ENCODE data around the gene GBP4. TPM values are rescaled to one million over a fixed set of nuclear protein-coding genes. Genes with fewer than 3 reads are reported as not detected.

The GBP4 gene
- total and polyA plus RNA-seq, 2 experiments from 2014 or later: 1.0 to 5.5 TPM

DNA sequence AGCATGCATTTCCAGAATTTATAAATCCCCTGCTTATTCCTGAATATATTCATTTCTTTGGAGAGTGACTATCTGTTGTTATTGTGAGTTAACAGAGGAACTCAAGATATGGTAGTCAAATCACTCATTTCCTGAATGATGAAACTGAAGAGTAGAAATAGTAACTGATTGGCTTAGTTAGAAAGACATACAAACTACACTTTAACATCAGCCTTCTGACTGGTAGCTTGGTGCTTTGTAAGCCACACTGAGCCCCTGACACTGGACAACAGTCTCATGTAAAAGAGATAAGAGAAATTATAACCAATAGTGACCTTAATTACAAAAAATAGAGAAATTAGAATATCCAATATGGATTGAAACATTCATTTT lies 27.7 kb downstream of the GBP4 start:
- H3K4me3 ChIP-seq: no peak overlapping the region
- no peaks in the 10 kb centered on the region for H3K36me3 ChIP-seq
- TF ChIP-seq, protein P1, sequence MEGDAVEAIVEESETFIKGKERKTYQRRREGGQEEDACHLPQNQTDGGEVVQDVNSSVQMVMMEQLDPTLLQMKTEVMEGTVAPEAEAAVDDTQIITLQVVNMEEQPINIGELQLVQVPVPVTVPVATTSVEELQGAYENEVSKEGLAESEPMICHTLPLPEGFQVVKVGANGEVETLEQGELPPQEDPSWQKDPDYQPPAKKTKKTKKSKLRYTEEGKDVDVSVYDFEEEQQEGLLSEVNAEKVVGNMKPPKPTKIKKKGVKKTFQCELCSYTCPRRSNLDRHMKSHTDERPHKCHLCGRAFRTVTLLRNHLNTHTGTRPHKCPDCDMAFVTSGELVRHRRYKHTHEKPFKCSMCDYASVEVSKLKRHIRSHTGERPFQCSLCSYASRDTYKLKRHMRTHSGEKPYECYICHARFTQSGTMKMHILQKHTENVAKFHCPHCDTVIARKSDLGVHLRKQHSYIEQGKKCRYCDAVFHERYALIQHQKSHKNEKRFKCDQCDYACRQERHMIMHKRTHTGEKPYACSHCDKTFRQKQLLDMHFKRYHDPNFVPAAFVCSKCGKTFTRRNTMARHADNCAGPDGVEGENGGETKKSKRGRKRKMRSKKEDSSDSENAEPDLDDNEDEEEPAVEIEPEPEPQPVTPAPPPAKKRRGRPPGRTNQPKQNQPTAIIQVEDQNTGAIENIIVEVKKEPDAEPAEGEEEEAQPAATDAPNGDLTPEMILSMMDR (IDR thresholded peaks at IDR 0.05; ENCODE audit: low read depth, low read length): no peak
- no peaks in the 10 kb centered on the region for H3K9me3 ChIP-seq (ENCODE audit: low read depth)
- peak in 1 of 2 donors; percentile 25 for DNase-seq (ENCODE audit: low read depth in 1 of 2, low spot score in 1 of 2)
- no peak overlapping the region for H3K27ac ChIP-seq
- no peaks in the 10 kb centered on the region for H3K27me3 ChIP-seq
- H3K4me1 ChIP-seq (ENCODE audit: low read depth): no peaks in the 10 kb centered on the region

DNA sequence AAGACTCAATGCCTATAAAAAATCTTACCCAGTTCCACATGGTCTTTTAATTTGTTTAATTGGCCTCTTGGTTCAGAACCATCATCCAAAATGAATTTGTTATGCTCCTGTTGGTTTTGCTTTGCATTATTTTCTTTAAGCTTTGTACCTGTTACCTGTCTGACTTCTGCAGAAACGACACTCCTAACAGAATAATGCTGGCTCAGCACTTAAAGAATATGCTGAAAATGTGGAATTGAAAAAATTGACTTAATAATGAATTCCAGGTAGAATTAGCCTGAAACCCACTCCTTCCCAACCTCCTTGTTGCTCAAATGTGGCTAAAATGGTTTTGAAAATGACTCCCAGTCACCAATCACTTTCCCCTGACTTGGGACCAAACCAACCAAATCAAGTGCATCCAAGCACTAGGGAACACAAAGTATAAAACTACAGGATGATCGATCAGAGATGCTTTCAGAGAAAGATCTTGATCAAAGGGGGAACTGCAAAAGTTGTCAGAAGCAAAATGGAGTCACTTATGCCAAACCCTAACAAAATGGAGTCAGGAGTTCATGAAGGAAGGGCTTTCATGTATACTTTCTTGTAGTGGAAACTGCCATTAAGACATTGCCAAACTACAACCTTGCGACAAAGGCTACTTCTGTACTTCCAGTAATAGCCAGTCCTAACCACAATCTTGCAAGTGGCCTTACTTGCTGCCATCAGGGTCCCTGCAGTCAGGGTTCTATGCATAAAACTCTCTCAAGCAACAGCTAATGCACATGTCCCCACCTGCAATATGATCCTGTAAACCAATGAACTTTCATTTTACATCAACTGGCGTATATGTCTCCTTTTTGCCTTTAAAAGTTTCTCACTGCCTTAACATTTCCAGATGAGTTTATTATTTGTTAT lies 28.3 kb downstream of the GBP4 start:
- H3K27me3 ChIP-seq: no peaks in the 10 kb centered on the region
- no peak for DNase-seq (ENCODE audit: low read depth in 1 of 2, low spot score in 1 of 2)
- no peaks in the 10 kb centered on the region for H3K36me3 ChIP-seq
- H3K4me1 ChIP-seq (ENCODE audit: low read depth): no peaks in the 10 kb centered on the region
- no peaks in the 10 kb centered on the region for H3K9me3 ChIP-seq (ENCODE audit: low read depth)
- no peak overlapping the region for H3K4me3 ChIP-seq
- H3K27ac ChIP-seq: no peak overlapping the region
- TF ChIP-seq, protein P1 (IDR thresholded peaks at IDR 0.05; ENCODE audit: low read depth, low read length): no peak

DNA sequence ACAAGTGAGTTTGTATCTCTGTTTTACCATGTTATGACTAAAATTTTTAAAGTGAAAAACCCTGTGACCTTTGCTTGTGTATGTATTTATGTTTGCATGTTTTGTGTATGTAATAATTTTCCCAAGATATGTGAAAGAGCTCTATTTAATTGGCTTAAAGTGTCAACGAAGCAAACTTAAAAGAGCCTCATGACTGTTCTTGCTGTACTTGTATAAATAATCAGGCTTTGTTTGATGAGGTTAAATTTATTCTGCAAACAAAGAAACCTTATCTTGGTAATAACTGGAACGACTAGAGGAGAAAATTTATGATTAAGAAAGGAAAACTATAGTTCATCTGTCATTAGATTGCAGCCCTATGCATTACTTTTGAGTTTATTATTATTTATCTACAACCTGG lies 29.6 kb downstream of the GBP4 start:
- no peak overlapping the region for H3K27ac ChIP-seq
- no peaks in the 10 kb centered on the region for H3K4me1 ChIP-seq (ENCODE audit: low read depth)
- no peak overlapping the region for H3K4me3 ChIP-seq

DNA sequence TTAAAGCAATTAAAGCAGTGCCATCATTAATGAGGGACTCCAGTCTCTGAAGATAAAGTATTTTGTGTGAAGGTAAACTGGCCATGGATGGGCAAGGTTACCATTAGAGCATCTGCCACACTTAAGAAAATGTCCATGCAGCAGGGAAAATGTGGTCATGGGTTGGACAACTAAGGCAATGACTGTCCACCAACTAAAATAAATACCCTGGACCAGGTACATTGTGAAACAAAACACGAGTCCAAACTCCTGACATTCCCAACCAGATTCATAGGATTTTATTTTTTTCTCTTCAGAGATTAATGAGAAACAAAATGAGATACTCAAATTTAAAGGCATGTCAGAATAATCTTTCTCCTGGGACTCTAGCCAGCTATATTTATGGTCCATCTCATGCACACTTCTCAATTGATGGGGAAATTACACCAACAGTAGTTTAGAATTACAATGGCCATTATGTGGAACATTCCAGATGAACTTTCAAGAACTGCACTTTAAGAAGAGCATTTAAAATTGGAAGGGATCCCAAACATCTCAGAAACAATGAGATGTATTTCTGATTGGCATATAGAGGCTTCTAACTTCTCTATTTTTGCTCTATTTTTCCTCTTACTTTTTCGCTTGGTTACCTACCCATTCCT lies 31.0 kb downstream of the GBP4 start:
- TF ChIP-seq, protein P1 (IDR thresholded peaks at IDR 0.05; ENCODE audit: low read depth, low read length): no peak
- Histone ChIP-seq H3K27me3 (no peaks in the 10 kb centered on the region), H3K9me3 (ENCODE audit: low read depth) (no peaks in the 10 kb centered on the region), H3K4me3 (no peak overlapping the region), H3K27ac (no peak overlapping the region), H3K36me3 (no peaks in the 10 kb centered on the region), H3K4me1 (ENCODE audit: low read depth) (no peaks in the 10 kb centered on the region)
- DNase-seq (ENCODE audit: low read depth in 1 of 2, low spot score in 1 of 2): peak in 1 of 2 donors; percentile 2

More for the DNA sequence above, 29.6 kb downstream of the GBP4 start:
- H3K9me3 ChIP-seq (ENCODE audit: low read depth): no peaks in the 10 kb centered on the region
- DNase-seq (ENCODE audit: low read depth in 1 of 2, low spot score in 1 of 2): no peak
- H3K36me3 ChIP-seq: no peaks in the 10 kb centered on the region
- H3K27me3 ChIP-seq: no peaks in the 10 kb centered on the region
- TF ChIP-seq, protein P1 (IDR thresholded peaks at IDR 0.05; ENCODE audit: low read depth, low read length): no peak

- H3K4me3 ChIP-seq: no peak overlapping the region
- no peaks in the 10 kb centered on the region for H3K4me1 ChIP-seq (ENCODE audit: low read depth)
- TF ChIP-seq, protein P1 (IDR thresholded peaks at IDR 0.05; ENCODE audit: low read depth, low read length): no peak
- no peak for DNase-seq (ENCODE audit: low read depth in 1 of 2, low spot score in 1 of 2)
- H3K36me3 ChIP-seq: no peaks in the 10 kb centered on the region
- no peaks in the 10 kb centered on the region for H3K27me3 ChIP-seq
- H3K27ac ChIP-seq: no peak overlapping the region
- no peaks in the 10 kb centered on the region for H3K9me3 ChIP-seq (ENCODE audit: low read depth)
Measured at GRCh38 chr1:89166705-89167104, 32.0 kb downstream of the GBP4 start.

All from cardiac muscle cell (in vitro differentiated cells and primary cell).